WTC11 (cell line): ENCODE data around the gene NECTIN2. TPM values are rescaled to one million over a fixed set of nuclear protein-coding genes. Genes with fewer than 3 reads are reported as not detected.

Experiments used
- ATAC-seq: fragments of 200-7000 bp; cut with Tn5 transposase; 2 replicates; pipeline ENCODE4 v1.10.0; 2021; ENCODE audit warnings: mild to moderate bottlenecking, moderate library complexity
- CTCF ChIA-PET: fragments of 300-600 bp; sonication (Branson Sonifier 250); formaldehyde crosslinking; loops from one replicate; lab custom pipeline; 2021; ENCODE audit warnings: antibody characterized with exemption; lab: Charles Lee
- POLR2A ChIA-PET: fragments of 350-600 bp; sonication (Branson Sonifier 250); formaldehyde crosslinking; loops from one replicate; lab custom pipeline; 2021; ENCODE audit warnings: antibody characterized with exemption; lab: Charles Lee
- DNase-seq: peaks from one replicate; pipeline ENCODE4 v3.0.0; 2021; ENCODE audit warnings: low spot score
- H3K27ac Mint-ChIP-seq: 2 replicates; pipeline ENCODE4 v1.8.0; 2021; ENCODE audit warnings: mixed read lengths
- H3K27me3 Mint-ChIP-seq: 2 replicates; pipeline ENCODE4 v1.8.0; 2021; ENCODE audit warnings: low read depth, mild to moderate bottlenecking, moderate library complexity, mixed read lengths
- H3K36me3 Mint-ChIP-seq: 2 replicates; pipeline ENCODE4 v1.8.0; 2021; ENCODE audit warnings: mixed read lengths
- H3K4me1 Mint-ChIP-seq: 2 replicates; pipeline ENCODE4 v1.8.0; 2022; ENCODE audit warnings: mixed read lengths
- H3K4me3 Mint-ChIP-seq: 2 replicates; pipeline ENCODE4 v1.8.0; 2021; ENCODE audit warnings: mild to moderate bottlenecking, moderate library complexity, mixed read lengths
- H3K9me3 Mint-ChIP-seq: 2 replicates; pipeline ENCODE4 v1.8.0; 2021; ENCODE audit warnings: mixed read lengths
- CTCF ChIP-seq: fragments of 200-600 bp; IDR thresholded peaks from 2 replicates; pipeline ENCODE4 v1.8.0; 2022; ENCODE audit warnings: antibody characterized with exemption
- FOXP4 ChIP-seq: sonication (generic); formaldehyde crosslinking; IDR thresholded peaks from 2 replicates; pipeline ENCODE4 v1.8.0; 2022; ENCODE audit warnings: mild to moderate bottlenecking, missing genetic modification reagents
- MAX ChIP-seq: sonication (generic); formaldehyde crosslinking; IDR thresholded peaks from 2 replicates; pipeline ENCODE4 v1.8.0; 2022; ENCODE audit warnings: mild to moderate bottlenecking, missing genetic modification reagents
- MYBL2 ChIP-seq: sonication (generic); formaldehyde crosslinking; IDR thresholded peaks from 2 replicates; pipeline ENCODE4 v1.8.1; 2023; ENCODE audit warnings: mild to moderate bottlenecking, moderate library complexity, missing genetic modification reagents
- NR3C1 ChIP-seq: sonication (generic); formaldehyde crosslinking; conservative IDR thresholded peaks from 2 replicates; pipeline ENCODE4 v1.8.1; 2023; ENCODE audit warnings: low read depth, mild to moderate bottlenecking, missing genetic modification reagents
- SP1 ChIP-seq: sonication (generic); formaldehyde crosslinking; conservative IDR thresholded peaks from 2 replicates; pipeline ENCODE4 v1.8.1; 2022; ENCODE audit warnings: missing genetic modification reagents
- TEAD4 ChIP-seq: sonication (generic); formaldehyde crosslinking; IDR thresholded peaks from 2 replicates; pipeline ENCODE4 v1.8.0; 2022; ENCODE audit warnings: mild to moderate bottlenecking, missing genetic modification reagents
- TP53 ChIP-seq: sonication (generic); formaldehyde crosslinking; IDR thresholded peaks from 2 replicates; pipeline ENCODE4 v1.8.1; 2023; ENCODE audit warnings: mild to moderate bottlenecking, missing genetic modification reagents
- ZNF263 ChIP-seq: sonication (generic); formaldehyde crosslinking; IDR thresholded peaks from 2 replicates; pipeline ENCODE4 v1.8.1; 2022; ENCODE audit warnings: low read depth, mild to moderate bottlenecking, moderate library complexity, missing genetic modification reagents
- ZNF281 ChIP-seq: sonication (generic); formaldehyde crosslinking; IDR thresholded peaks from 2 replicates; pipeline ENCODE4 v1.8.0; 2023; ENCODE audit warnings: mild to moderate bottlenecking, missing genetic modification reagents
- ZNF423 ChIP-seq: fragments of 250-450 bp; sonication (Bioruptor Pico); IDR thresholded peaks from 2 replicates; pipeline ENCODE4 v2.1.2; 2022; ENCODE audit warnings: mild to moderate bottlenecking, moderate library complexity
- total RNA-seq: library from RNA; stranded (reverse); gene quantifications from 3 replicates; pipeline ENCODE4 v1.2.3, GENCODE V29; 2021
- TF ChIP-seq, protein P1 (sequence below): sonication (generic); formaldehyde crosslinking; IDR thresholded peaks from 2 replicates; pipeline ENCODE4 v1.8.1; 2023; ENCODE audit warnings: mild to moderate bottlenecking, missing genetic modification reagents
- TF ChIP-seq, protein P2 (sequence below): fragments of 250-450 bp; sonication (Bioruptor Pico); IDR thresholded peaks from 2 replicates; pipeline ENCODE4 v1.9.0; 2021; ENCODE audit warnings: mild to moderate bottlenecking
- TF ChIP-seq, protein P3 (sequence below): sonication (generic); formaldehyde crosslinking; IDR thresholded peaks from 2 replicates; pipeline ENCODE4 v1.8.1; 2023; ENCODE audit warnings: mild to moderate bottlenecking, moderate library complexity, missing genetic modification reagents
- TF ChIP-seq, protein P4 (sequence below): sonication (generic); formaldehyde crosslinking; IDR thresholded peaks from 2 replicates; pipeline ENCODE4 v1.8.0; 2023; ENCODE audit warnings: missing genetic modification reagents, mild to moderate bottlenecking, borderline replicate concordance
- TF ChIP-seq, protein P5 (sequence below): sonication (generic); formaldehyde crosslinking; IDR thresholded peaks from 2 replicates; pipeline ENCODE4 v1.8.1; 2022; ENCODE audit warnings: low read depth, missing genetic modification reagents, borderline replicate concordance

NECTIN2 gene
- total RNA-seq, 1 experiment from 2014 or later: 170 TPM

- H3K27ac Mint-ChIP-seq: no peak overlapping the region
- peak; percentile 93 for ATAC-seq
- TF ChIP-seq ZNF423 (peak; percentile 19; the same call in 1 of the 2 replicates), TP53 (CRISPR knock-in tag) (no peak), ZNF263 (CRISPR knock-in tag) (peak; percentile 44; the same call in 1 of the 2 replicates), FOXP4 (CRISPR knock-in tag) (no peak), SP1 (CRISPR knock-in tag) (0 out of 2 replicates have a peak, but pooled peaks have one; percentile 24), MAX (CRISPR knock-in tag) (no peak), TEAD4 (no peak), ZNF281 (no peak), CTCF (peak; percentile 94), MYBL2 (CRISPR knock-in tag) (no peak), NR3C1 (CRISPR knock-in tag) (no peak)
- TF ChIP-seq, protein P1, sequence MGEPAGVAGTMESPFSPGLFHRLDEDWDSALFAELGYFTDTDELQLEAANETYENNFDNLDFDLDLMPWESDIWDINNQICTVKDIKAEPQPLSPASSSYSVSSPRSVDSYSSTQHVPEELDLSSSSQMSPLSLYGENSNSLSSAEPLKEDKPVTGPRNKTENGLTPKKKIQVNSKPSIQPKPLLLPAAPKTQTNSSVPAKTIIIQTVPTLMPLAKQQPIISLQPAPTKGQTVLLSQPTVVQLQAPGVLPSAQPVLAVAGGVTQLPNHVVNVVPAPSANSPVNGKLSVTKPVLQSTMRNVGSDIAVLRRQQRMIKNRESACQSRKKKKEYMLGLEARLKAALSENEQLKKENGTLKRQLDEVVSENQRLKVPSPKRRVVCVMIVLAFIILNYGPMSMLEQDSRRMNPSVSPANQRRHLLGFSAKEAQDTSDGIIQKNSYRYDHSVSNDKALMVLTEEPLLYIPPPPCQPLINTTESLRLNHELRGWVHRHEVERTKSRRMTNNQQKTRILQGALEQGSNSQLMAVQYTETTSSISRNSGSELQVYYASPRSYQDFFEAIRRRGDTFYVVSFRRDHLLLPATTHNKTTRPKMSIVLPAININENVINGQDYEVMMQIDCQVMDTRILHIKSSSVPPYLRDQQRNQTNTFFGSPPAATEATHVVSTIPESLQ (CRISPR knock-in tag): no peak
- TF ChIP-seq, protein P2, sequence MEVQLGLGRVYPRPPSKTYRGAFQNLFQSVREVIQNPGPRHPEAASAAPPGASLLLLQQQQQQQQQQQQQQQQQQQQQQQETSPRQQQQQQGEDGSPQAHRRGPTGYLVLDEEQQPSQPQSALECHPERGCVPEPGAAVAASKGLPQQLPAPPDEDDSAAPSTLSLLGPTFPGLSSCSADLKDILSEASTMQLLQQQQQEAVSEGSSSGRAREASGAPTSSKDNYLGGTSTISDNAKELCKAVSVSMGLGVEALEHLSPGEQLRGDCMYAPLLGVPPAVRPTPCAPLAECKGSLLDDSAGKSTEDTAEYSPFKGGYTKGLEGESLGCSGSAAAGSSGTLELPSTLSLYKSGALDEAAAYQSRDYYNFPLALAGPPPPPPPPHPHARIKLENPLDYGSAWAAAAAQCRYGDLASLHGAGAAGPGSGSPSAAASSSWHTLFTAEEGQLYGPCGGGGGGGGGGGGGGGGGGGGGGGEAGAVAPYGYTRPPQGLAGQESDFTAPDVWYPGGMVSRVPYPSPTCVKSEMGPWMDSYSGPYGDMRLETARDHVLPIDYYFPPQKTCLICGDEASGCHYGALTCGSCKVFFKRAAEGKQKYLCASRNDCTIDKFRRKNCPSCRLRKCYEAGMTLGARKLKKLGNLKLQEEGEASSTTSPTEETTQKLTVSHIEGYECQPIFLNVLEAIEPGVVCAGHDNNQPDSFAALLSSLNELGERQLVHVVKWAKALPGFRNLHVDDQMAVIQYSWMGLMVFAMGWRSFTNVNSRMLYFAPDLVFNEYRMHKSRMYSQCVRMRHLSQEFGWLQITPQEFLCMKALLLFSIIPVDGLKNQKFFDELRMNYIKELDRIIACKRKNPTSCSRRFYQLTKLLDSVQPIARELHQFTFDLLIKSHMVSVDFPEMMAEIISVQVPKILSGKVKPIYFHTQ: no peak
- TF ChIP-seq, protein P3, sequence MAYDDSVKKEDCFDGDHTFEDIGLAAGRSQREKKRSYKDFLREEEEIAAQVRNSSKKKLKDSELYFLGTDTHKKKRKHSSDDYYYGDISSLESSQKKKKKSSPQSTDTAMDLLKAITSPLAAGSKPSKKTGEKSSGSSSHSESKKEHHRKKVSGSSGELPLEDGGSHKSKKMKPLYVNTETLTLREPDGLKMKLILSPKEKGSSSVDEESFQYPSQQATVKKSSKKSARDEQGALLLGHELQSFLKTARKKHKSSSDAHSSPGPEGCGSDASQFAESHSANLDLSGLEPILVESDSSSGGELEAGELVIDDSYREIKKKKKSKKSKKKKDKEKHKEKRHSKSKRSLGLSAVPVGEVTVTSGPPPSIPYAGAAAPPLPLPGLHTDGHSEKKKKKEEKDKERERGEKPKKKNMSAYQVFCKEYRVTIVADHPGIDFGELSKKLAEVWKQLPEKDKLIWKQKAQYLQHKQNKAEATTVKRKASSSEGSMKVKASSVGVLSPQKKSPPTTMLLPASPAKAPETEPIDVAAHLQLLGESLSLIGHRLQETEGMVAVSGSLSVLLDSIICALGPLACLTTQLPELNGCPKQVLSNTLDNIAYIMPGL (CRISPR knock-in tag): no peak
- TF ChIP-seq, protein P4, sequence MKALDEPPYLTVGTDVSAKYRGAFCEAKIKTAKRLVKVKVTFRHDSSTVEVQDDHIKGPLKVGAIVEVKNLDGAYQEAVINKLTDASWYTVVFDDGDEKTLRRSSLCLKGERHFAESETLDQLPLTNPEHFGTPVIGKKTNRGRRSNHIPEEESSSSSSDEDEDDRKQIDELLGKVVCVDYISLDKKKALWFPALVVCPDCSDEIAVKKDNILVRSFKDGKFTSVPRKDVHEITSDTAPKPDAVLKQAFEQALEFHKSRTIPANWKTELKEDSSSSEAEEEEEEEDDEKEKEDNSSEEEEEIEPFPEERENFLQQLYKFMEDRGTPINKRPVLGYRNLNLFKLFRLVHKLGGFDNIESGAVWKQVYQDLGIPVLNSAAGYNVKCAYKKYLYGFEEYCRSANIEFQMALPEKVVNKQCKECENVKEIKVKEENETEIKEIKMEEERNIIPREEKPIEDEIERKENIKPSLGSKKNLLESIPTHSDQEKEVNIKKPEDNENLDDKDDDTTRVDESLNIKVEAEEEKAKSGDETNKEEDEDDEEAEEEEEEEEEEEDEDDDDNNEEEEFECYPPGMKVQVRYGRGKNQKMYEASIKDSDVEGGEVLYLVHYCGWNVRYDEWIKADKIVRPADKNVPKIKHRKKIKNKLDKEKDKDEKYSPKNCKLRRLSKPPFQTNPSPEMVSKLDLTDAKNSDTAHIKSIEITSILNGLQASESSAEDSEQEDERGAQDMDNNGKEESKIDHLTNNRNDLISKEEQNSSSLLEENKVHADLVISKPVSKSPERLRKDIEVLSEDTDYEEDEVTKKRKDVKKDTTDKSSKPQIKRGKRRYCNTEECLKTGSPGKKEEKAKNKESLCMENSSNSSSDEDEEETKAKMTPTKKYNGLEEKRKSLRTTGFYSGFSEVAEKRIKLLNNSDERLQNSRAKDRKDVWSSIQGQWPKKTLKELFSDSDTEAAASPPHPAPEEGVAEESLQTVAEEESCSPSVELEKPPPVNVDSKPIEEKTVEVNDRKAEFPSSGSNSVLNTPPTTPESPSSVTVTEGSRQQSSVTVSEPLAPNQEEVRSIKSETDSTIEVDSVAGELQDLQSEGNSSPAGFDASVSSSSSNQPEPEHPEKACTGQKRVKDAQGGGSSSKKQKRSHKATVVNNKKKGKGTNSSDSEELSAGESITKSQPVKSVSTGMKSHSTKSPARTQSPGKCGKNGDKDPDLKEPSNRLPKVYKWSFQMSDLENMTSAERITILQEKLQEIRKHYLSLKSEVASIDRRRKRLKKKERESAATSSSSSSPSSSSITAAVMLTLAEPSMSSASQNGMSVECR (CRISPR knock-in tag): no peak
- TF ChIP-seq, protein P5, sequence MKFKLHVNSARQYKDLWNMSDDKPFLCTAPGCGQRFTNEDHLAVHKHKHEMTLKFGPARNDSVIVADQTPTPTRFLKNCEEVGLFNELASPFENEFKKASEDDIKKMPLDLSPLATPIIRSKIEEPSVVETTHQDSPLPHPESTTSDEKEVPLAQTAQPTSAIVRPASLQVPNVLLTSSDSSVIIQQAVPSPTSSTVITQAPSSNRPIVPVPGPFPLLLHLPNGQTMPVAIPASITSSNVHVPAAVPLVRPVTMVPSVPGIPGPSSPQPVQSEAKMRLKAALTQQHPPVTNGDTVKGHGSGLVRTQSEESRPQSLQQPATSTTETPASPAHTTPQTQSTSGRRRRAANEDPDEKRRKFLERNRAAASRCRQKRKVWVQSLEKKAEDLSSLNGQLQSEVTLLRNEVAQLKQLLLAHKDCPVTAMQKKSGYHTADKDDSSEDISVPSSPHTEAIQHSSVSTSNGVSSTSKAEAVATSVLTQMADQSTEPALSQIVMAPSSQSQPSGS (CRISPR knock-in tag): no peak
- H3K9me3 Mint-ChIP-seq: no peaks in the 10 kb centered on the region
- ChIA-PET POLR2A (no interaction called here), CTCF (interaction anchor here (0.6 to 1.5 kb wide), 4 partner anchors 13 to 77 kb away, joined by 3 to 4 read pairs (median 4); no protein-coding TSS in a partner anchor)
- no peak overlapping the region for H3K4me3 Mint-ChIP-seq
- DNase-seq: peak; percentile 97
- peaks cover 31% of the 10 kb centered on the region for H3K4me1 Mint-ChIP-seq
- H3K36me3 Mint-ChIP-seq: peaks cover 25% of the 10 kb centered on the region
- H3K27me3 Mint-ChIP-seq: peaks cover 49% of the 10 kb centered on the region
Observed at GRCh38 chr19:44800461-44800860, 45.6 kb upstream of the NECTIN2 start.
